GM12878 (cell line): Measurements from ENCODE around the gene CALB2. TPM values are rescaled to one million over a fixed set of nuclear protein-coding genes. Genes with fewer than 3 reads are reported as not detected.

ENCODE experiments used
- ATAC-seq: fragments of 200-7000 bp; cut with Tn5 transposase; 3 replicates; pipeline ENCODE4 v1.9.1; 2020; ENCODE audit warnings: mild to moderate bottlenecking, moderate library complexity
- BruUV-seq: library from RNA; stranded (reverse); fragments of 400-500 nt; replicated peaks from 2 replicates; lab custom pipeline; 2021; lab: Mats Ljungman, UMichigan
- CTCF ChIA-PET: fragments of 300-600 bp; sonication (Branson Sonifier 250); formaldehyde crosslinking; extraction: SDS; loops from one replicate; lab custom pipeline; 2021; ENCODE audit warnings: inconsistent platforms; lab: Yijun Ruan, JAX
- POLR2A ChIA-PET: fragments of 350-600 bp; formaldehyde crosslinking; extraction: SDS; loops from one replicate; lab custom pipeline; 2021; ENCODE audit warnings: inconsistent platforms; lab: Charles Lee
- RAD21 ChIA-PET: fragments of 300-600 bp; sonication (Branson Sonifier 250); formaldehyde crosslinking; loops from one replicate; lab custom pipeline; 2023; ENCODE audit warnings: antibody characterized with exemption; ENCODE audit not compliant: unreplicated experiment; lab: Charles Lee
- SMC1A ChIA-PET: fragments of 300-600 bp; sonication (Branson Sonifier 250); formaldehyde crosslinking; loops from one replicate; lab custom pipeline; 2023; ENCODE audit not compliant: unreplicated experiment, uncharacterized antibody; lab: Charles Lee
- DNase-seq: peaks from one replicate; pipeline ENCODE4 v3.0.0-alpha.2; 2011; ENCODE audit warnings: low read depth, low spot score
- FAIRE-seq: peaks from 3 replicates; lab custom pipeline; 2011; peaks lifted over from hg19 to GRCh38; lab: Jason Lieb, UNC
- H2AFZ ChIP-seq: 2 replicates; pipeline ENCODE4 v1.6.0; 2011; ENCODE audit warnings: low read depth, low read length, control low read depth; ENCODE audit not compliant: control insufficient read depth
- H3K27ac ChIP-seq: 2 replicates; pipeline ENCODE4 v1.5.1; 2011; ENCODE audit warnings: control low read depth; ENCODE audit not compliant: control insufficient read depth, insufficient read depth
- H3K27me3 ChIP-seq, 2 experiments: replicated peaks in 1 of 2; 2 replicates each; pipeline versions ENCODE4 v1.6.0 to v1.6.1; 2011; ENCODE audit warnings: low read length in 1 of 2; ENCODE audit not compliant: control insufficient read depth in 2 of 2, insufficient read depth in 2 of 2
- H3K36me3 ChIP-seq, 2 experiments: 2 replicates each; pipeline ENCODE4 v1.5.1; 2011; ENCODE audit warnings: low read length in 1 of 2; ENCODE audit not compliant: control insufficient read depth in 2 of 2, insufficient read depth in 2 of 2
- H3K4me1 ChIP-seq: 2 replicates; pipeline ENCODE4 v1.6.1; 2011; ENCODE audit warnings: mild to moderate bottlenecking, low read length, moderate library complexity, mixed read lengths; ENCODE audit not compliant: control insufficient read depth, insufficient read depth
- H3K4me2 ChIP-seq: 2 replicates; pipeline ENCODE4 v1.6.0; 2011; ENCODE audit warnings: control low read depth; ENCODE audit not compliant: control insufficient read depth, insufficient read depth
- H3K4me3 ChIP-seq: fragments of 200-600 bp; sonication (generic); 2 replicates; pipeline ENCODE4 v1.5.1; 2016
- H3K79me2 ChIP-seq: 2 replicates; pipeline ENCODE4 v1.6.0; 2011; ENCODE audit warnings: low read length; ENCODE audit not compliant: control insufficient read depth, insufficient read depth
- H3K9ac ChIP-seq: 2 replicates; pipeline ENCODE4 v1.8.0; 2011; ENCODE audit warnings: low read length, control low read depth, mixed read lengths; ENCODE audit not compliant: control insufficient read depth, insufficient read depth
- H3K9me3 ChIP-seq: replicated peaks from 3 replicates; pipeline ENCODE4 v1.5.1; 2011; ENCODE audit warnings: mild to moderate bottlenecking, low read length; ENCODE audit not compliant: control insufficient read depth, insufficient read depth
- H4K20me1 ChIP-seq: 2 replicates; pipeline ENCODE4 v1.6.0; 2011; ENCODE audit not compliant: control insufficient read depth, insufficient read depth
- BACH1 ChIP-seq: fragments of 450-650 bp; IDR thresholded peaks from 2 replicates; pipeline ENCODE4 v1.6.1; 2017; ENCODE audit warnings: mild to moderate bottlenecking, borderline replicate concordance
- EZH2 ChIP-seq: IDR thresholded peaks from 2 replicates; pipeline ENCODE4 v1.6.1; 2012; ENCODE audit warnings: low read depth, mild to moderate bottlenecking, control low read depth, inconsistent platforms, low read length, borderline replicate concordance; ENCODE audit not compliant: control insufficient read depth
- GABPA ChIP-seq: IDR thresholded peaks from 2 replicates; pipeline ENCODE4 v1.6.1; 2014; ENCODE audit warnings: antibody characterized with exemption, low read depth, mild to moderate bottlenecking, inconsistent platforms
- HDGF ChIP-seq: fragments of 450-650 bp; IDR thresholded peaks from 2 replicates; pipeline ENCODE4 v1.6.1; 2016; ENCODE audit warnings: antibody characterized with exemption
- HSF1 ChIP-seq: fragments of 150-350 bp; IDR thresholded peaks from 2 replicates; pipeline ENCODE4 v1.6.1; 2014; ENCODE audit warnings: mild to moderate bottlenecking, low read depth, low read length
- IKZF1 ChIP-seq: fragments of 450-650 bp; conservative IDR thresholded peaks from 2 replicates; pipeline ENCODE4 v1.6.1; 2017; ENCODE audit warnings: antibody characterized with exemption, mild to moderate bottlenecking
- MEF2B ChIP-seq: fragments of 450-650 bp; IDR thresholded peaks from 2 replicates; pipeline ENCODE4 v1.6.1; 2018; ENCODE audit warnings: mild to moderate bottlenecking, moderate library complexity; ENCODE audit not compliant: partially characterized antibody, poor library complexity, severe bottlenecking
- NFYA ChIP-seq: IDR thresholded peaks from 2 replicates; pipeline ENCODE4 v1.6.1; 2011; ENCODE audit warnings: low read depth, mild to moderate bottlenecking, low read length, improper control_type of control experiment, borderline replicate concordance
- POU2F2 ChIP-seq: IDR thresholded peaks from 3 replicates; pipeline ENCODE4 v1.6.1; 2011; ENCODE audit warnings: low read depth, mild to moderate bottlenecking, low read length, borderline replicate concordance
- RELB ChIP-seq: fragments of 450-650 bp; IDR thresholded peaks from 2 replicates; pipeline ENCODE4 v1.6.1; 2017; ENCODE audit warnings: low read depth, mild to moderate bottlenecking, moderate library complexity
- RUNX3 ChIP-seq: IDR thresholded peaks from 2 replicates; pipeline ENCODE4 v1.6.1; 2012; ENCODE audit warnings: low read length, inconsistent platforms
- SMC3 ChIP-seq: IDR thresholded peaks from 2 replicates; pipeline ENCODE4 v1.6.1; 2011; ENCODE audit warnings: low read length, improper control_type of control experiment, borderline replicate concordance
- SUZ12 ChIP-seq: fragments of 200-600 bp; sonication (generic); IDR thresholded peaks from one replicate; pipeline ENCODE4 v1.6.1; 2018; ENCODE audit warnings: antibody characterized with exemption, mild to moderate bottlenecking; ENCODE audit not compliant: unreplicated experiment
- YBX1 ChIP-seq: fragments of 450-650 bp; IDR thresholded peaks from 2 replicates; pipeline ENCODE4 v1.6.1; 2016; ENCODE audit warnings: antibody characterized with exemption
- ZNF687 ChIP-seq: fragments of 450-650 bp; IDR thresholded peaks from 2 replicates; pipeline ENCODE4 v1.6.1; 2017; ENCODE audit warnings: mild to moderate bottlenecking, moderate library complexity
- ZZZ3 ChIP-seq: IDR thresholded peaks from 2 replicates; pipeline ENCODE4 v1.6.1; 2011; ENCODE audit warnings: low read depth; ENCODE audit not compliant: control insufficient read depth, insufficient read length
- WGBS: methylation state at CpG from one replicate; pipeline ENCODE4 v1.1.6; 2016; ENCODE audit warnings: low lambda C conversion rate; ENCODE audit not compliant: insufficient replicate concordance, insufficient coverage; ENCODE audit errors: missing lambda C conversion rate; 5-methylcytosine and 5-hydroxymethylcytosine counted together
- in situ Hi-C: fragments of 300-500 bp; cut with MboI; formaldehyde crosslinking; loops from 9 replicates; pipeline ENCODE4 v1.14.3; 2018; ENCODE audit warnings: mixed read lengths
- intact Hi-C: fragments of 100-400 bp; cut with micrococcal nuclease; formaldehyde crosslinking; loops from one replicate; pipeline ENCODE4 v1.14.2; 2022; ENCODE audit not compliant: unreplicated experiment
- polyA plus RNA-seq, 11 experiments: library from polyadenylated mRNA; depleted of rRNA in 4 of 11; unstranded in 6 of 11; stranded (reverse) in 5 of 11; fragments of >200 nt; fragmentation: Nextera tagmentation in 4 of 11; fragmentation: Illumina TruSeq in 1 of 11; extraction: Ambion mirVana in 4 of 11; extraction: Trizol in 1 of 11; gene quantifications; 1 replicate in 1 of 11; 2 replicates in 10 of 11; pipeline versions ENCODE4 v1.2.1 to v1.2.3, GENCODE V29; 2011 to 2016; ENCODE audit warnings: inconsistent platforms in 2 of 11, missing spikeins in 2 of 11, low read depth in 1 of 11
- total RNA-seq, 4 experiments: library from RNA; depleted of rRNA in 3 of 4; stranded (reverse); fragments of >200 nt in 3 of 4; fragmentation: Illumina TruSeq in 1 of 4; extraction: Trizol in 1 of 4; gene quantifications; 2 replicates each; pipeline versions ENCODE4 v1.2.1 to v1.2.3, GENCODE V29; 2013 to 2021

Gene CALB2
- total and polyA plus RNA-seq, 10 of the 15 experiments (the other 5 are each of a cell fraction or from before 2014, with no cell fraction given), result not detected

- DNase-seq (no peak), ATAC-seq (no peak), FAIRE-seq (no peak)
- 26% methylated on average over 11 of the region's 11 CpGs for WGBS
- ChIA-PET RAD21 (no interaction called here), CTCF (interaction anchor here (0.5 to 1.5 kb wide), 2 partner anchors 10 to 18 kb away, joined by 3 to 6 read pairs; no protein-coding TSS in a partner anchor), POLR2A (no interaction called here), SMC1A (no interaction called here)
- Histone ChIP-seq H4K20me1 (no peaks in the 10 kb centered on the region), H3K79me2 (no peaks in the 10 kb centered on the region), H3K9me3 (no peaks in the 10 kb centered on the region; the same call in 2 of the 3 replicates), H3K27ac (no peak overlapping the region), H3K27me3 (no peaks in the 10 kb centered on the region; a peak in 1 of 4 replicates), H2AFZ (no peak overlapping the region), H3K4me3 (no peak overlapping the region), H3K4me1 (no peaks in the 10 kb centered on the region), H3K9ac (no peak overlapping the region), H3K4me2 (no peak overlapping the region), H3K36me3 (no peaks in the 10 kb centered on the region)
- intact Hi-C loops, result no loop called here
- BruUV-seq, result no TSS peak
- in situ Hi-C loops, result no loop called here
- TF ChIP-seq RELB, result no peak
- TF ChIP-seq HSF1, result no peak
- TF ChIP-seq EZH2, result no peak
- no peak for TF ChIP-seq GABPA
- TF ChIP-seq ZNF687, result no peak
- no peak for TF ChIP-seq MEF2B
- no peak for TF ChIP-seq POU2F2
- no peak for TF ChIP-seq HDGF
- TF ChIP-seq BACH1, result no peak
- TF ChIP-seq SMC3, result no peak
- no peak for TF ChIP-seq YBX1
- no peak for TF ChIP-seq NFYA
- TF ChIP-seq ZZZ3, result no peak
- no peak for TF ChIP-seq SUZ12
- no peak for TF ChIP-seq IKZF1
- no peak for TF ChIP-seq RUNX3
Observed at GRCh38 chr16:71402674-71403073, 44.2 kb downstream of the CALB2 start.
